Mesothelial cell of epicardium (in vitro differentiated cells): ENCODE data around the gene OR13G1. TPM values are rescaled to one million over a fixed set of nuclear protein-coding genes. Genes with fewer than 3 reads are reported as not detected.
"Not testable (repeated sequence)": the region's sequence is repeated elsewhere in the genome, so short reads cannot be mapped to it uniquely, and the experiment has no call there.

Source experiments
- DNase-seq, 2 experiments: peaks; one replicate each; pipeline ENCODE4 v3.0.0; 2021; ENCODE audit warnings: low spot score in 2 of 2; ENCODE audit not compliant: unreplicated experiment in 2 of 2
- H3K27ac Mint-ChIP-seq: 2 replicates; pipeline ENCODE4 v1.8.0; 2021; ENCODE audit warnings: mixed read lengths
- H3K27me3 Mint-ChIP-seq: 2 replicates; pipeline ENCODE4 v1.8.0; 2021; ENCODE audit warnings: low read depth, mixed read lengths
- H3K36me3 Mint-ChIP-seq: 2 replicates; pipeline ENCODE4 v1.8.0; 2021; ENCODE audit warnings: mixed read lengths
- H3K4me1 Mint-ChIP-seq: 2 replicates; pipeline ENCODE4 v1.8.0; 2021; ENCODE audit warnings: mixed read lengths
- H3K4me3 Mint-ChIP-seq: 2 replicates; pipeline ENCODE4 v1.8.0; 2021; ENCODE audit warnings: mild to moderate bottlenecking, moderate library complexity, mixed read lengths
- H3K9me3 Mint-ChIP-seq: 2 replicates; pipeline ENCODE4 v1.8.0; 2021; ENCODE audit warnings: mixed read lengths
- CTCF ChIP-seq: fragments of 200-600 bp; sonication (generic); IDR thresholded peaks from one replicate; pipeline ENCODE4 v1.5.0; 2021; ENCODE audit warnings: antibody characterized with exemption; ENCODE audit not compliant: unreplicated experiment
- total RNA-seq: library from RNA; stranded (reverse); gene quantifications from 3 replicates; pipeline ENCODE4 v1.2.1, GENCODE V29; 2021

Gene OR13G1
- total RNA-seq = not detected in 3 replicates

- Mint-ChIP-seq H3K27ac (no peak within 1 kb of the TSS), H3K4me3 (no peak within 1 kb of the TSS), H3K27me3 (no peaks in the 10 kb centered on the region), H3K36me3 (no peaks in the 10 kb centered on the region), H3K4me1 (no peaks in the 10 kb centered on the region), H3K9me3 (no peaks in the 10 kb centered on the region)
- TF ChIP-seq CTCF = no peak
- DNase-seq = no peak
Observed at GRCh38 chr1:247679639-247680038, at the start of gene OR13G1. TSS of gene OR13G1 (minus strand) at chr1:247679739. CDS start at chr1:247673041, 6,698 bp downstream.

GRCh38 chr1:247721222-247721621, 41.7 kb upstream of the OR13G1 start:
- peaks cover 43% of the 10 kb centered on the region for H3K9me3 Mint-ChIP-seq
- DNase-seq = no peak
- no peak overlapping the region for H3K4me3 Mint-ChIP-seq

GRCh38 chr1:247716546-247716945, 37.0 kb upstream of the OR13G1 start, which contains the start of gene OR6F1:
TSS of gene OR6F1 (minus strand) at chr1:247716646. CDS start at chr1:247712755, 3,891 bp downstream.
- H3K27ac Mint-ChIP-seq = no peak within 1 kb of the TSS
- no peaks in the 10 kb centered on the region for H3K27me3 Mint-ChIP-seq
- no peaks in the 10 kb centered on the region for H3K36me3 Mint-ChIP-seq
- no peak for TF ChIP-seq CTCF
- H3K9me3 Mint-ChIP-seq = peaks cover 39% of the 10 kb centered on the region
- H3K4me3 Mint-ChIP-seq = no peak within 1 kb of the TSS
- DNase-seq = no peak
- no peaks in the 10 kb centered on the region for H3K4me1 Mint-ChIP-seq

More at GRCh38 chr1:247721222-247721621, 41.7 kb upstream of the OR13G1 start:
- H3K27ac Mint-ChIP-seq = no peak overlapping the region
- no peaks in the 10 kb centered on the region for H3K36me3 Mint-ChIP-seq
- TF ChIP-seq CTCF = no peak
- no peaks in the 10 kb centered on the region for H3K27me3 Mint-ChIP-seq
- H3K4me1 Mint-ChIP-seq = no peaks in the 10 kb centered on the region

GRCh38 chr1:247713753-247714152, 34.2 kb upstream of the OR13G1 start:
- no peak for TF ChIP-seq CTCF
- no peak overlapping the region for H3K4me3 Mint-ChIP-seq
- H3K27me3 Mint-ChIP-seq = no peaks in the 10 kb centered on the region
- no peak for DNase-seq
- H3K4me1 Mint-ChIP-seq = no peaks in the 10 kb centered on the region
- no peaks in the 10 kb centered on the region for H3K36me3 Mint-ChIP-seq
- no peak overlapping the region for H3K27ac Mint-ChIP-seq
- peaks cover 46% of the 10 kb centered on the region for H3K9me3 Mint-ChIP-seq

- H3K4me1 Mint-ChIP-seq, DNase-seq, H3K27ac Mint-ChIP-seq, H3K27me3 Mint-ChIP-seq, H3K4me3 Mint-ChIP-seq, H3K36me3 Mint-ChIP-seq: not testable (repeated sequence)
- peaks cover 57% of the 10 kb centered on the region for H3K9me3 Mint-ChIP-seq
Observed at GRCh38 chr1:247710681-247711080, 31.1 kb upstream of the OR13G1 start.

GRCh38 chr1:247701338-247701737, 21.8 kb upstream of the OR13G1 start:
- Mint-ChIP-seq H3K36me3 (no peaks in the 10 kb centered on the region), H3K4me3 (no peak overlapping the region), H3K9me3 (peaks cover 62% of the 10 kb centered on the region), H3K27me3 (no peaks in the 10 kb centered on the region), H3K4me1 (no peaks in the 10 kb centered on the region), H3K27ac (no peak overlapping the region)
- no peak for TF ChIP-seq CTCF
- no peak for DNase-seq
